ENCODE data around the gene TRIML2.

GRCh38 chr4:188041721-188042120 is 67.7 kb downstream of the TRIML2 start:
- TF ChIP-seq, protein P1, sequence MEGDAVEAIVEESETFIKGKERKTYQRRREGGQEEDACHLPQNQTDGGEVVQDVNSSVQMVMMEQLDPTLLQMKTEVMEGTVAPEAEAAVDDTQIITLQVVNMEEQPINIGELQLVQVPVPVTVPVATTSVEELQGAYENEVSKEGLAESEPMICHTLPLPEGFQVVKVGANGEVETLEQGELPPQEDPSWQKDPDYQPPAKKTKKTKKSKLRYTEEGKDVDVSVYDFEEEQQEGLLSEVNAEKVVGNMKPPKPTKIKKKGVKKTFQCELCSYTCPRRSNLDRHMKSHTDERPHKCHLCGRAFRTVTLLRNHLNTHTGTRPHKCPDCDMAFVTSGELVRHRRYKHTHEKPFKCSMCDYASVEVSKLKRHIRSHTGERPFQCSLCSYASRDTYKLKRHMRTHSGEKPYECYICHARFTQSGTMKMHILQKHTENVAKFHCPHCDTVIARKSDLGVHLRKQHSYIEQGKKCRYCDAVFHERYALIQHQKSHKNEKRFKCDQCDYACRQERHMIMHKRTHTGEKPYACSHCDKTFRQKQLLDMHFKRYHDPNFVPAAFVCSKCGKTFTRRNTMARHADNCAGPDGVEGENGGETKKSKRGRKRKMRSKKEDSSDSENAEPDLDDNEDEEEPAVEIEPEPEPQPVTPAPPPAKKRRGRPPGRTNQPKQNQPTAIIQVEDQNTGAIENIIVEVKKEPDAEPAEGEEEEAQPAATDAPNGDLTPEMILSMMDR (conservative IDR thresholded peaks at IDR 0.05; ENCODE audit: low read depth, low read length) = no peak
- TF ChIP-seq EZH2 (IDR thresholded peaks at IDR 0.05; ENCODE audit: low read length, unreplicated experiment) = no peak

Measured in PC-3 (cell line).